Measurements from ENCODE around the gene RNGTT. TPM values are rescaled to one million over a fixed set of nuclear protein-coding genes. Genes with fewer than 3 reads are reported as not detected.

RNGTT gene
- total RNA-seq, 2 experiments from 2014 or later, result 11.6 to 12.4 TPM

- peaks cover 4% of the 10 kb centered on the region for H3K4me1 Mint-ChIP-seq (ENCODE audit: low read depth)
- H3K36me3 Mint-ChIP-seq (ENCODE audit: low read depth), result peaks cover 15% of the 10 kb centered on the region
- no peak for ATAC-seq (ENCODE audit: poor library complexity)
- no peaks in the 10 kb centered on the region for H3K27me3 Mint-ChIP-seq
- CTCF ChIA-PET, result no interaction called here
- no peak overlapping the region for H3K27ac Mint-ChIP-seq
- no peak for TF ChIP-seq CTCF (IDR thresholded peaks at IDR 0.05)
- Histone ChIP-seq H3K27me3 (ENCODE audit: control insufficient read depth in 1 of 2, insufficient read depth in 2 of 2, low read length in 2 of 2) (no peaks in the 10 kb centered on the region), H3K4me3 (ENCODE audit: low read length) (no peak overlapping the region), H3K36me3 (ENCODE audit: insufficient read depth, low read length) (no peaks in the 10 kb centered on the region), H3K4me1 (ENCODE audit: insufficient read depth, low read length) (no peaks in the 10 kb centered on the region), H3K27ac (ENCODE audit: low read depth in 1 of 2, low read length in 2 of 2) (no peak overlapping the region), H3K9me3 (ENCODE audit: control insufficient read depth in 1 of 2, insufficient read depth in 1 of 2, low read length in 2 of 2) (no peaks in the 10 kb centered on the region)
- no peak for DNase-seq
- POLR2A ChIA-PET, result no interaction called here
- intact Hi-C loops (cut with DNase I, micrococcal nuclease), result no loop called here
- H3K4me3 Mint-ChIP-seq, result no peak overlapping the region
- H3K9me3 Mint-ChIP-seq, result no peaks in the 10 kb centered on the region
Observed at GRCh38 chr6:88705601-88706000, 257.8 kb downstream of the RNGTT start.

GRCh38 chr6:88704980-88705379 lies 258.4 kb downstream of the RNGTT start:
- ChIA-PET CTCF (no interaction called here), POLR2A (no interaction called here)
- Histone ChIP-seq H3K27me3 (ENCODE audit: control insufficient read depth in 1 of 2, insufficient read depth in 2 of 2, low read length in 2 of 2) (no peaks in the 10 kb centered on the region), H3K9me3 (ENCODE audit: control insufficient read depth in 1 of 2, insufficient read depth in 1 of 2, low read length in 2 of 2) (no peaks in the 10 kb centered on the region), H3K27ac (ENCODE audit: low read depth in 1 of 2, low read length in 2 of 2) (no peak overlapping the region), H3K4me1 (ENCODE audit: insufficient read depth, low read length) (no peaks in the 10 kb centered on the region), H3K36me3 (ENCODE audit: insufficient read depth, low read length) (no peaks in the 10 kb centered on the region), H3K4me3 (ENCODE audit: low read length) (no peak overlapping the region)
- H3K27ac Mint-ChIP-seq, result no peak overlapping the region
- peaks cover 4% of the 10 kb centered on the region for H3K4me1 Mint-ChIP-seq (ENCODE audit: low read depth)
- ATAC-seq (ENCODE audit: poor library complexity) (no peak), DNase-seq (no peak)
- H3K9me3 Mint-ChIP-seq, result no peaks in the 10 kb centered on the region
- intact Hi-C loops (cut with DNase I, micrococcal nuclease), result no loop called here
- TF ChIP-seq CTCF (IDR thresholded peaks at IDR 0.05), result no peak
- peaks cover 15% of the 10 kb centered on the region for H3K36me3 Mint-ChIP-seq (ENCODE audit: low read depth)
- H3K4me3 Mint-ChIP-seq, result no peak overlapping the region
- H3K27me3 Mint-ChIP-seq, result no peaks in the 10 kb centered on the region

GRCh38 chr6:88702956-88703556 lies 260.4 kb downstream of the RNGTT start:
- Mint-ChIP-seq H3K27ac (no peak overlapping the region), H3K4me3 (no peak overlapping the region), H3K9me3 (no peaks in the 10 kb centered on the region), H3K36me3 (ENCODE audit: low read depth) (peaks cover 15% of the 10 kb centered on the region), H3K4me1 (ENCODE audit: low read depth) (peaks cover 4% of the 10 kb centered on the region), H3K27me3 (no peaks in the 10 kb centered on the region)
- POLR2A ChIA-PET, result no interaction called here
- no peaks in the 10 kb centered on the region for H3K9me3 ChIP-seq (ENCODE audit: control insufficient read depth in 1 of 2, insufficient read depth in 1 of 2, low read length in 2 of 2)
- ATAC-seq (ENCODE audit: poor library complexity) (no peak), DNase-seq (no peak)
- no peak for TF ChIP-seq CTCF (IDR thresholded peaks at IDR 0.05)
- H3K4me3 ChIP-seq (ENCODE audit: low read length), result no peak overlapping the region
- H3K36me3 ChIP-seq (ENCODE audit: insufficient read depth, low read length), result no peaks in the 10 kb centered on the region
- CTCF ChIA-PET, result interaction anchor here (1.0 kb wide), 1 partner anchor 9 kb away, joined by 3 read pairs; no protein-coding TSS in a partner anchor
- intact Hi-C loops (cut with DNase I, micrococcal nuclease), result no loop called here
- H3K27me3 ChIP-seq (ENCODE audit: control insufficient read depth in 1 of 2, insufficient read depth in 2 of 2, low read length in 2 of 2), result no peaks in the 10 kb centered on the region
- H3K4me1 ChIP-seq (ENCODE audit: insufficient read depth, low read length), result no peaks in the 10 kb centered on the region
- no peak overlapping the region for H3K27ac ChIP-seq (ENCODE audit: low read depth in 1 of 2, low read length in 2 of 2)

All from CD4-positive, alpha-beta T cell (primary cell).